Right lobe of liver (tissue), 4 donors: ENCODE data around the gene RAB26.

Experiments used
- POLR2A ChIP-seq: fragments of 450-650 bp; IDR thresholded peaks from one replicate; pipeline ENCODE4 v1.6.1; 2017; ENCODE audit warnings: antibody characterized with exemption, mild to moderate bottlenecking
- TF ChIP-seq, protein P1 (sequence below), 4 donors: fragments of 200-600 bp in 3 of 4; fragments of 450-650 bp in 1 of 4; IDR thresholded peaks; one replicate each; pipeline versions ENCODE4 v1.5.1 to v1.8.0; 2016 to 2022; ENCODE audit warnings: antibody characterized with exemption in 4 of 4, mild to moderate bottlenecking in 2 of 4
- donor health status: DM: no; HTN: no; CAD: no.
- donor health status: DM: no; HTN: no; CAD: no.
- donor health status: DM: no; HTN: yes; CAD: no.

DNA sequence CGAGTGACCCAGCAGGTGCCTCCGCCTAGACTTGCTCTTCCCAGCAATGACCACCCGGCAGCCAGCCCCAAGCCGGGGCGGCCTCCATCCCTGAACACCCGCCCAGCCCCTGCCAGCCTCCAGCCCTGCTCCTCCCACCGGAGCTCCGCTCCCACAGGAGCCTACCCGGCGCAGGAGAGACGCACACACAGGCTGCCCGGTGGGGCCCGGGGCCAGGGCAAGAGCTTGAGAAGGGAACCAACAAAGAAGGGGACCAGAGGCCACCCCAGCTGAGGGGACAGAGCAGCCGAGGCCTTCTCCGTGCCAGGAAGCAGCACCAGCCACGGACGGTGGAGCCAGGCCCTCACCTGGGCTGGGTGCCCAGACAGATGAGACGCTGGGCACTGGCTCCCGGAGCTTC is 26.6 kb upstream of the RAB26 start:
- TF ChIP-seq POLR2A = no peak
- TF ChIP-seq, protein P1, sequence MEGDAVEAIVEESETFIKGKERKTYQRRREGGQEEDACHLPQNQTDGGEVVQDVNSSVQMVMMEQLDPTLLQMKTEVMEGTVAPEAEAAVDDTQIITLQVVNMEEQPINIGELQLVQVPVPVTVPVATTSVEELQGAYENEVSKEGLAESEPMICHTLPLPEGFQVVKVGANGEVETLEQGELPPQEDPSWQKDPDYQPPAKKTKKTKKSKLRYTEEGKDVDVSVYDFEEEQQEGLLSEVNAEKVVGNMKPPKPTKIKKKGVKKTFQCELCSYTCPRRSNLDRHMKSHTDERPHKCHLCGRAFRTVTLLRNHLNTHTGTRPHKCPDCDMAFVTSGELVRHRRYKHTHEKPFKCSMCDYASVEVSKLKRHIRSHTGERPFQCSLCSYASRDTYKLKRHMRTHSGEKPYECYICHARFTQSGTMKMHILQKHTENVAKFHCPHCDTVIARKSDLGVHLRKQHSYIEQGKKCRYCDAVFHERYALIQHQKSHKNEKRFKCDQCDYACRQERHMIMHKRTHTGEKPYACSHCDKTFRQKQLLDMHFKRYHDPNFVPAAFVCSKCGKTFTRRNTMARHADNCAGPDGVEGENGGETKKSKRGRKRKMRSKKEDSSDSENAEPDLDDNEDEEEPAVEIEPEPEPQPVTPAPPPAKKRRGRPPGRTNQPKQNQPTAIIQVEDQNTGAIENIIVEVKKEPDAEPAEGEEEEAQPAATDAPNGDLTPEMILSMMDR (IDR thresholded peaks at IDR 0.05) = no peak
